Brain microvascular endothelial cell (primary cell): ENCODE measurements around the gene ZFPM1.
A peak's percentile ranks its signal among the peaks of the same experiment; 100 is the strongest.

ENCODE experiments used
- DNase-seq: peaks from one replicate; pipeline ENCODE4 v3.0.0-alpha.2; 2020
- H3K27ac ChIP-seq: fragments of 250-450 bp; sonication (Bioruptor Pico); 2 replicates; pipeline ENCODE4 v1.5.1; 2020; ENCODE audit warnings: mild to moderate bottlenecking, moderate library complexity
- H3K27me3 ChIP-seq: fragments of 250-450 bp; sonication (Bioruptor Pico); replicated peaks from 2 replicates; pipeline ENCODE4 v1.5.1; 2020; ENCODE audit warnings: mild to moderate bottlenecking
- H3K36me3 ChIP-seq: fragments of 250-450 bp; sonication (Bioruptor Pico); replicated peaks from 2 replicates; pipeline ENCODE4 v1.5.1; 2020; ENCODE audit warnings: mild to moderate bottlenecking
- H3K4me3 ChIP-seq: 2 replicates; pipeline ENCODE4 v1.5.1; 2011; ENCODE audit warnings: low read depth, mild to moderate bottlenecking, control low read depth, low read length, moderate library complexity
- CTCF ChIP-seq: IDR thresholded peaks from 2 replicates; pipeline ENCODE4 v1.5.1; 2011; ENCODE audit warnings: low read depth, mild to moderate bottlenecking, moderate library complexity, low read length, control low read depth, inconsistent platforms; ENCODE audit errors: missing control alignments
- in situ Hi-C: cut with HindIII; loops from 2 replicates; pipeline ENCODE4 v1.10.0; 2017; ENCODE audit warnings: low sequenced_read_pairs, low pct_ligation_motif_present

ZFPM1 gene

GRCh38 chr16:88430524-88431446 lies 22.3 kb upstream of the ZFPM1 start:
- H3K36me3 ChIP-seq: no peaks in the 10 kb centered on the region
- H3K4me3 ChIP-seq: peak overlapping the region; percentile 34
- DNase-seq: peak; percentile 8
- in situ Hi-C loops: loop anchor here (25.0 kb wide), 1 partner anchor 107 kb away; no protein-coding TSS in a partner anchor
- TF ChIP-seq CTCF: no peak
- H3K27me3 ChIP-seq: no peaks in the 10 kb centered on the region
- H3K27ac ChIP-seq: peak overlapping the region; percentile 29

GRCh38 chr16:88431651-88432050 lies 21.4 kb upstream of the ZFPM1 start:
- Histone ChIP-seq H3K27ac (no peak overlapping the region), H3K36me3 (peaks cover under 1% of the 10 kb centered on the region), H3K27me3 (no peaks in the 10 kb centered on the region), H3K4me3 (no peak overlapping the region)
- TF ChIP-seq CTCF: no peak
- in situ Hi-C loops: loop anchor here (25.0 kb wide), 1 partner anchor 106 kb away; no protein-coding TSS in a partner anchor
- no peak for DNase-seq

- no peak for DNase-seq
- Histone ChIP-seq H3K27ac (no peak overlapping the region), H3K36me3 (peaks cover 4% of the 10 kb centered on the region)
Measured at GRCh38 chr16:88432174-88432573, 20.9 kb upstream of the ZFPM1 start.

GRCh38 chr16:88432753-88433152 lies 20.3 kb upstream of the ZFPM1 start:
- H3K27ac ChIP-seq: no peak overlapping the region
- H3K4me3 ChIP-seq: no peak overlapping the region
- H3K27me3 ChIP-seq: no peaks in the 10 kb centered on the region
- no peak for TF ChIP-seq CTCF
- peaks cover 4% of the 10 kb centered on the region for H3K36me3 ChIP-seq
- no peak for DNase-seq
- in situ Hi-C loops: loop anchor here (25.0 kb wide), 1 partner anchor 105 kb away; no protein-coding TSS in a partner anchor

More at GRCh38 chr16:88432174-88432573, 20.9 kb upstream of the ZFPM1 start:
- Histone ChIP-seq H3K27me3 (no peaks in the 10 kb centered on the region), H3K4me3 (no peak overlapping the region)
- no peak for TF ChIP-seq CTCF
- in situ Hi-C loops: loop anchor here (25.0 kb wide), 1 partner anchor 105 kb away; no protein-coding TSS in a partner anchor

GRCh38 chr16:88433632-88434352 lies 19.3 kb upstream of the ZFPM1 start:
- Histone ChIP-seq H3K27me3 (no peaks in the 10 kb centered on the region), H3K4me3 (no peak overlapping the region), H3K27ac (no peak overlapping the region), H3K36me3 (peaks cover 4% of the 10 kb centered on the region)
- TF ChIP-seq CTCF: no peak
- no peak for DNase-seq
- in situ Hi-C loops: loop anchor here (25.0 kb wide), 1 partner anchor 104 kb away; no protein-coding TSS in a partner anchor
